CD1c-positive myeloid dendritic cell (primary cell): Measurements from ENCODE around the gene CCDC32.
"Not testable (repeated sequence)": the region's sequence is repeated elsewhere in the genome, so short reads cannot be mapped to it uniquely, and the experiment has no call there.

ENCODE experiments used
- DNase-seq: peaks from one replicate; pipeline ENCODE4 v3.0.0-alpha.2; 2016; ENCODE audit errors: extremely low spot score

The CCDC32 gene

GRCh38 chr15:40564591-40565332 is at the start of gene CCDC32:
CCDC32 (minus strand) TSS chr15:40565042; CDS start chr15:40563015, 2,027 bp downstream.
- DNase-seq, result peak; percentile 98

- no peak for DNase-seq
Observed at GRCh38 chr15:40613080-40613479, 48.2 kb upstream of the CCDC32 start.

GRCh38 chr15:40603935-40604334 is 39.1 kb upstream of the CCDC32 start:
- no peak for DNase-seq

- no peak for DNase-seq
Observed at GRCh38 chr15:40600956-40601355, 36.1 kb upstream of the CCDC32 start.

GRCh38 chr15:40598672-40599071 is 33.8 kb upstream of the CCDC32 start:
- no peak for DNase-seq

GRCh38 chr15:40598126-40598525 is 33.3 kb upstream of the CCDC32 start:
- DNase-seq, result no peak

- no peak for DNase-seq
Observed at GRCh38 chr15:40597024-40597423, 32.2 kb upstream of the CCDC32 start.

GRCh38 chr15:40595773-40596172 is 30.9 kb upstream of the CCDC32 start:
- DNase-seq, result no peak

- no peak for DNase-seq
Observed at GRCh38 chr15:40595219-40595618, 30.4 kb upstream of the CCDC32 start.

GRCh38 chr15:40594429-40594836 is 29.6 kb upstream of the CCDC32 start:
- peak; percentile 62 for DNase-seq

- peak; percentile 97 for DNase-seq
Observed at GRCh38 chr15:40593588-40594428, 29.0 kb upstream of the CCDC32 start, which contains the start of gene KNL1. KNL1 (plus strand) TSS chr15:40594249; CDS start chr15:40602932, 8,683 bp downstream.

- DNase-seq, result peak; percentile 12
Observed at GRCh38 chr15:40593165-40593564, 28.3 kb upstream of the CCDC32 start.

- DNase-seq, result no peak
Observed at GRCh38 chr15:40591389-40591788, 26.5 kb upstream of the CCDC32 start.

GRCh38 chr15:40590667-40591050 is 25.8 kb upstream of the CCDC32 start:
- DNase-seq, result no peak

- DNase-seq, result no peak
Observed at GRCh38 chr15:40584191-40584590, 19.3 kb upstream of the CCDC32 start.

GRCh38 chr15:40582726-40583246 is 17.9 kb upstream of the CCDC32 start:
- DNase-seq, result peak; percentile 32

GRCh38 chr15:40581796-40582195 is 17.0 kb upstream of the CCDC32 start:
- not testable (repeated sequence) for DNase-seq

GRCh38 chr15:40578892-40579291 is 14.1 kb upstream of the CCDC32 start:
- no peak for DNase-seq

GRCh38 chr15:40576914-40577313 is 12.1 kb upstream of the CCDC32 start:
- DNase-seq, result not testable (repeated sequence)

GRCh38 chr15:40575113-40575512 is 10.3 kb upstream of the CCDC32 start:
- DNase-seq, result no peak

GRCh38 chr15:40569129-40569953 is 4.5 kb upstream of the CCDC32 start, which contains the start of gene RPUSD2:
RPUSD2 (plus strand) TSS chr15:40569299; CDS start chr15:40569338, 39 bp downstream.
- peak; percentile 94 for DNase-seq

- no peak for DNase-seq
Observed at GRCh38 chr15:40567111-40567510, 2.3 kb upstream of the CCDC32 start.
